Naive thymus-derived CD4-positive, alpha-beta T cell (primary cell): ENCODE results near the gene PDGFC. TPM values are rescaled to one million over a fixed set of nuclear protein-coding genes. Genes with fewer than 3 reads are reported as not detected.

Experiments used
- ATAC-seq: fragments of 150-1000 bp; cut with Tn5 transposase; 2 replicates; pipeline ENCODE4 v1.10.0; 2021; ENCODE audit warnings: mild to moderate bottlenecking, moderate library complexity
- CTCF ChIA-PET: fragments of 350-600 bp; sonication (Branson Sonifier 250); formaldehyde crosslinking; loops from one replicate; lab custom pipeline; 2021; ENCODE audit warnings: antibody characterized with exemption; lab: Charles Lee
- POLR2A ChIA-PET: fragments of 350-600 bp; sonication (Branson Sonifier 250); formaldehyde crosslinking; loops from one replicate; lab custom pipeline; 2021; ENCODE audit warnings: antibody characterized with exemption, inconsistent platforms; lab: Charles Lee
- DNase-seq, 9 donors: peaks; one replicate each; pipeline versions ENCODE4 v3.0.0 to v3.0.0-alpha.2; 2020 to 2022; ENCODE audit warnings: mixed read lengths in 1 of 9
- H3K27ac ChIP-seq: one replicate; pipeline ENCODE4 v1.7.0; 2013; ENCODE audit warnings: mild to moderate bottlenecking, low read depth, low read length, moderate library complexity
- H3K27me3 ChIP-seq, 2 donors: one replicate each; pipeline ENCODE4 v1.7.0; 2013; ENCODE audit warnings: low read length in 2 of 2, mild to moderate bottlenecking in 2 of 2, moderate library complexity in 2 of 2; ENCODE audit not compliant: control insufficient read depth in 2 of 2, insufficient read depth in 2 of 2
- H3K36me3 ChIP-seq, 3 experiments: 1 replicate in 2 of 3; 2 replicates in 1 of 3; pipeline ENCODE4 v1.7.0; 2013; ENCODE audit warnings: low read length in 3 of 3, mild to moderate bottlenecking in 3 of 3, moderate library complexity in 1 of 3; ENCODE audit not compliant: insufficient read depth in 3 of 3, control insufficient read depth in 2 of 3
- H3K4me1 ChIP-seq, 2 donors: one replicate each; pipeline ENCODE4 v1.7.0; 2013; ENCODE audit warnings: low read length in 2 of 2, mild to moderate bottlenecking in 2 of 2, moderate library complexity in 1 of 2; ENCODE audit not compliant: control insufficient read depth in 2 of 2, insufficient read depth in 2 of 2
- H3K4me3 ChIP-seq: 2 replicates; pipeline ENCODE4 v1.7.0; 2013; ENCODE audit warnings: mild to moderate bottlenecking, low read length
- H3K9me3 ChIP-seq, 3 experiments: 1 replicate in 2 of 3; 2 replicates in 1 of 3; pipeline ENCODE4 v1.7.0; 2013; ENCODE audit warnings: low read length in 3 of 3; ENCODE audit not compliant: control insufficient read depth in 2 of 3
- H3K27ac Mint-ChIP-seq, 9 donors: one replicate each; pipeline ENCODE4 v1.8.0; 2020 to 2022; ENCODE audit warnings: mixed read lengths in 9 of 9, mild to moderate bottlenecking in 8 of 9, moderate library complexity in 5 of 9, inconsistent platforms in 2 of 9
- H3K27me3 Mint-ChIP-seq, 5 donors: one replicate each; pipeline ENCODE4 v1.8.0; 2021 to 2022; ENCODE audit warnings: mixed read lengths in 5 of 5, mild to moderate bottlenecking in 1 of 5
- H3K36me3 Mint-ChIP-seq, 5 donors: one replicate each; pipeline ENCODE4 v1.8.0; 2020 to 2022; ENCODE audit warnings: mixed read lengths in 5 of 5, mild to moderate bottlenecking in 3 of 5, inconsistent platforms in 1 of 5
- H3K4me1 Mint-ChIP-seq, 7 donors: one replicate each; pipeline ENCODE4 v1.8.0; 2020 to 2022; ENCODE audit warnings: mixed read lengths in 7 of 7, mild to moderate bottlenecking in 3 of 7, inconsistent platforms in 1 of 7
- H3K4me3 Mint-ChIP-seq, 10 donors: one replicate each; pipeline ENCODE4 v1.8.0; 2020 to 2022; ENCODE audit warnings: mild to moderate bottlenecking in 10 of 10, mixed read lengths in 10 of 10, moderate library complexity in 6 of 10, inconsistent platforms in 2 of 10
- H3K9me3 Mint-ChIP-seq, 11 donors: one replicate each; pipeline ENCODE4 v1.8.0; 2020 to 2022; ENCODE audit warnings: mixed read lengths in 11 of 11, mild to moderate bottlenecking in 4 of 11, inconsistent platforms in 1 of 11, moderate library complexity in 1 of 11
- intact Hi-C, 2 donors: fragments of 100-400 bp; cut with micrococcal nuclease; formaldehyde crosslinking; loops; one replicate each; pipeline ENCODE4 v1.15.1; 2023
- polyA plus RNA-seq, 2 donors: library from polyadenylated mRNA; unstranded; fragments of 300-500 nt; fragmentation: Illumina TruSeq; gene quantifications; one replicate each; pipeline ENCODE4 v1.2.3, GENCODE V29; 2021
- total RNA-seq, 6 experiments: library from RNA in 5 of 6; stranded (reverse) in 5 of 6; gene quantifications; 1 replicate in 5 of 6; 2 replicates in 1 of 6; pipeline ENCODE4 v1.2.3 and lab custom pipeline; 2021 to 2026

PDGFC gene
- total and polyA plus RNA-seq, 7 experiments from 2014 or later: 0.19 to 2.0 (median 1.2) TPM; not detected in 4

DNA sequence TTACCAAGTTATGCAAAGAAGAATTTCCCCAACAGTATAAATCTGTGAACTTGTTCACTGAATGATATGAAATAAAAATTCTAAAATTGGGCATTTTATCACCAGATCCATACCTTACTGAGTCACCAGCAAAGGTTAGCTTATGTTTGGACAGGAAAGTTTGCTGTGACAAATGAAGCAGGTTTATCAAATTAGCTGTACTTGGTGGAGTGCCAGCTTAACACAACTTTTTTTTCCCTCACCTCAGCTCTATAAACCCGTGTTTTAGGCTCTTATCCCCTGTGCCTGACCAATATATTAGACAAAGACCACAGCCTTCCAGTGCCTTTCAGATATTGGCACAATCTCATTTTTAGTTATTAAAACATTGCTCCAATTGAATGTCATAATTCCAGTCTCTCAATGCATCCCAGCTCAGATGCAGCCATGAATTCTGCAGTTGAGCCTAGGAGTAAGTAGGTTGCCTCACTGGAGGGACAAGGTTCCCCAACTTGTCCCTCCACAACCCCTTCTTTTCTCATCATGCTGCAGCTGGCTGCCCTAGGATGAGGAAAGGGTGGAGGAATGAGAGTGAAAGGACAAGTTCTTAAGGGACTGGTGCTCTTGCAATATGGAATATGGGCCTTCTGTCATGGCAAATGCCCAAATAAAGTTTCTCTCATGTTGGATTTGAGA lies 27.0 kb upstream of the PDGFC start:
- Histone ChIP-seq H3K27ac (no peak overlapping the region), H3K36me3 (no peaks in the 10 kb centered on the region), H3K27me3 (no peaks in the 10 kb centered on the region), H3K4me1 (no peaks in the 10 kb centered on the region), H3K4me3 (no peak overlapping the region), H3K9me3 (peaks cover 0 to 6% (median 0%) of the 10 kb centered on the region in 3 experiments)
- no peaks in the 10 kb centered on the region for H3K36me3 Mint-ChIP-seq
- POLR2A ChIA-PET: no interaction called here
- H3K27me3 Mint-ChIP-seq: no peaks in the 10 kb centered on the region
- CTCF ChIA-PET: no interaction called here
- H3K27ac Mint-ChIP-seq: no peak overlapping the region
- no peaks in the 10 kb centered on the region for H3K4me1 Mint-ChIP-seq
- H3K9me3 Mint-ChIP-seq: peaks cover 3 to 53% (median 13%) of the 10 kb centered on the region in 11 donors
- H3K4me3 Mint-ChIP-seq: no peak overlapping the region
- intact Hi-C loops: no loop called here
- ATAC-seq: no peak
- no peak for DNase-seq

DNA sequence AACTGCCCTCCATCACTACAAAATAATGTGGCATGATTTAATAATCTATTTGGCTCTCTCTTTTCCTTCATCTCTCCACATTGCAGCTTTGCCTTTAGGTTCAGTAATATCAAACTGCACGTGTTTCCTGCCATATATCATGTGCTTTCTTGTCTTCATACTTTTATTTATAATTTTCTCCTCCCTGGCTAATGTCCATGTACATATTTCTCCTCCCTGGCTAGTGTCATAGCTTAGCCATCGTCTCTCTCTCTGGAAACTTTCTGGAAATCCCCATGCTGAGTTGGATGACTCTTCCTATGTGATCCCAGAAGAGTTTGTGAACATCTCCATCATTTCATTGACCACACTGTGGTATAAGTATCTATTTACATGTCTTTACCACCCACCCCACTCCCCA lies 21.3 kb upstream of the PDGFC start:
- peaks cover 3 to 37% (median 16%) of the 10 kb centered on the region in 11 donors for H3K9me3 Mint-ChIP-seq

DNA sequence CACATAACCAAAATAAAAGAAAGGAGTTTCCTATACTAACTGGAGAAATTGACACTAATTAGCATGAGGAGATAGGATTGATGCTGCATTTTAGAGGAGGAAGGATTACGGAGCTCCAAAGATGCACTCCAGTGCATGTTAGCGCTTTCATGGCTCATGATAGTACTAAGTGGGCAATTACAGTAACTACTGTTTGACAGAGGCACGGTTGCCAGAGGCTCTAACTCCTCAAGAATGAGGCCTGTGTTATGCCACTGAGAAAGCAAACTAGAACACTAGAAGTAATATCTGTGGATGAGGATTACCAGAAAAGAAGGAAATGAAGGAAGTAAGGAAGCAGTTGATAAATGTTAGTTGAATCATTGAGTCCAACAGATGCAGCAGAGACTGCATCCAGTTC lies 19.6 kb upstream of the PDGFC start:
- intact Hi-C loops: no loop called here
- peaks cover 3 to 21% (median 8%) of the 10 kb centered on the region in 11 donors for H3K9me3 Mint-ChIP-seq
- H3K27me3 Mint-ChIP-seq: peaks cover 0 to 6% (median 0%) of the 10 kb centered on the region in 5 donors
- no peak overlapping the region for H3K27ac Mint-ChIP-seq
- DNase-seq (no peak), ATAC-seq (no peak)
- Histone ChIP-seq H3K9me3 (no peaks in the 10 kb centered on the region), H3K4me1 (no peaks in the 10 kb centered on the region), H3K27me3 (no peaks in the 10 kb centered on the region), H3K27ac (no peak overlapping the region), H3K4me3 (no peak overlapping the region), H3K36me3 (no peaks in the 10 kb centered on the region)
- H3K36me3 Mint-ChIP-seq: no peaks in the 10 kb centered on the region
- ChIA-PET CTCF (no interaction called here), POLR2A (no interaction called here)
- no peak overlapping the region for H3K4me3 Mint-ChIP-seq
- no peaks in the 10 kb centered on the region for H3K4me1 Mint-ChIP-seq

More for the DNA sequence above, 21.3 kb upstream of the PDGFC start:
- DNase-seq (no peak), ATAC-seq (no peak)
- no peak overlapping the region for H3K4me3 ChIP-seq
- H3K9me3 ChIP-seq: peaks cover 0 to 6% (median 0%) of the 10 kb centered on the region in 3 experiments
- Mint-ChIP-seq H3K27me3 (no peaks in the 10 kb centered on the region), H3K4me1 (no peaks in the 10 kb centered on the region), H3K36me3 (no peaks in the 10 kb centered on the region), H3K27ac (no peak overlapping the region), H3K4me3 (no peak overlapping the region)
- intact Hi-C loops: no loop called here
- ChIA-PET POLR2A (no interaction called here), CTCF (no interaction called here)
- H3K4me1 ChIP-seq: no peaks in the 10 kb centered on the region
- no peaks in the 10 kb centered on the region for H3K27me3 ChIP-seq
- no peak overlapping the region for H3K27ac ChIP-seq
- no peaks in the 10 kb centered on the region for H3K36me3 ChIP-seq

DNA sequence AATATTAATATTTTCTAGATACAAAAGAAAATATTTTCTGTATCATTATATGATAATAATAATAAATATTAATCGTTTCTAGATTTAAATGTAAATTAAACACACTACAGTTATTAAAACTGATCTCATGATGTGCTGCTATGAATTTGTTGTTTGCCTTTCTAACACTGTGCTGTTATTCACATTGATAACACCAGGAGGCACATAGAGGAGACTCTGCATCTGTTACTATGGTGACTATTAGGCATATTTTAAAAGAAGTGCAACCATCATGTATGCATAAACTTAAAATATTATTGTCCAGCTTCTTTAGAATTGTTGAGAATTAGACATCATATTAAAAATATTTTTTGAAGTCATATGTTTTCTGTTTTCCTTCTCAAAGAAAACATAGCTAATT lies 11.8 kb upstream of the PDGFC start:
- H3K27me3 Mint-ChIP-seq: peaks cover 0 to 6% (median 0%) of the 10 kb centered on the region in 5 donors
- Histone ChIP-seq H3K36me3 (no peaks in the 10 kb centered on the region), H3K4me1 (no peaks in the 10 kb centered on the region), H3K4me3 (no peak overlapping the region), H3K27me3 (no peaks in the 10 kb centered on the region), H3K9me3 (no peaks in the 10 kb centered on the region), H3K27ac (no peak overlapping the region)
- no peak overlapping the region for H3K27ac Mint-ChIP-seq
- ATAC-seq (no peak), DNase-seq (no peak)
- peaks cover 0 to 7% (median 0%) of the 10 kb centered on the region in 11 donors for H3K9me3 Mint-ChIP-seq
- intact Hi-C loops: no loop called here
- H3K4me3 Mint-ChIP-seq: no peak overlapping the region
- no peaks in the 10 kb centered on the region for H3K4me1 Mint-ChIP-seq
- CTCF ChIA-PET: no interaction called here
- H3K36me3 Mint-ChIP-seq: no peaks in the 10 kb centered on the region
- POLR2A ChIA-PET: no interaction called here

DNA sequence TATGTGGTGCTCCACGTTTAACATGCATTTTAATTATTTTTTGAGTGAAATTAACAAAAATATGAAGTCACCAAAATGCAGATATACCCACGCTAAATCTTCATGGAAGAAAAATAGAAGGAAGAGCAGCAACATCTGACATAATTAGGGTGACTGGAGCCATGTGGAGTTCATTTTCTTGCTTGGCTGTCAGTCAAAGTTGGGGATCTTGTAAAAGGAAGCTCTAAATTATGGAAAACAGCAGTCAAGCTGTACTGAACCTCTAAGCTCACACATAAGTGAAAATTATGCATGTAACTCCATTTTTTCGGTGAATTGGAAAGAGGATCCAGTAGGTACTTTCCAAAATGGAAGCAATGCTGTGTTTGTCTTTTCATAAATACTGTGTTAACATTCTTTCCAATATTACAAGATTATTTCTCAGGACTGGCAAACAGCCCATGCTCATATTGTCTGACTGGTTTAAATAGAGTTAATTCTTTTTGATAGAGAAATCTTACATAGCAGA lies 9.7 kb upstream of the PDGFC start:
- no peaks in the 10 kb centered on the region for H3K9me3 ChIP-seq
- no peak overlapping the region for H3K4me3 ChIP-seq
- POLR2A ChIA-PET: no interaction called here
- Mint-ChIP-seq H3K36me3 (no peaks in the 10 kb centered on the region), H3K27me3 (peaks cover 0 to under 1% (median 0%) of the 10 kb centered on the region in 5 donors), H3K27ac (no peak overlapping the region), H3K4me3 (no peak overlapping the region), H3K4me1 (no peaks in the 10 kb centered on the region), H3K9me3 (peaks cover 0 to 7% (median 2%) of the 10 kb centered on the region in 11 donors)
- H3K4me1 ChIP-seq: no peaks in the 10 kb centered on the region
- no peak overlapping the region for H3K27ac ChIP-seq
- CTCF ChIA-PET: no interaction called here
- ATAC-seq (no peak), DNase-seq (no peak)
- no peaks in the 10 kb centered on the region for H3K36me3 ChIP-seq
- H3K27me3 ChIP-seq: no peaks in the 10 kb centered on the region
- intact Hi-C loops: no loop called here

DNA sequence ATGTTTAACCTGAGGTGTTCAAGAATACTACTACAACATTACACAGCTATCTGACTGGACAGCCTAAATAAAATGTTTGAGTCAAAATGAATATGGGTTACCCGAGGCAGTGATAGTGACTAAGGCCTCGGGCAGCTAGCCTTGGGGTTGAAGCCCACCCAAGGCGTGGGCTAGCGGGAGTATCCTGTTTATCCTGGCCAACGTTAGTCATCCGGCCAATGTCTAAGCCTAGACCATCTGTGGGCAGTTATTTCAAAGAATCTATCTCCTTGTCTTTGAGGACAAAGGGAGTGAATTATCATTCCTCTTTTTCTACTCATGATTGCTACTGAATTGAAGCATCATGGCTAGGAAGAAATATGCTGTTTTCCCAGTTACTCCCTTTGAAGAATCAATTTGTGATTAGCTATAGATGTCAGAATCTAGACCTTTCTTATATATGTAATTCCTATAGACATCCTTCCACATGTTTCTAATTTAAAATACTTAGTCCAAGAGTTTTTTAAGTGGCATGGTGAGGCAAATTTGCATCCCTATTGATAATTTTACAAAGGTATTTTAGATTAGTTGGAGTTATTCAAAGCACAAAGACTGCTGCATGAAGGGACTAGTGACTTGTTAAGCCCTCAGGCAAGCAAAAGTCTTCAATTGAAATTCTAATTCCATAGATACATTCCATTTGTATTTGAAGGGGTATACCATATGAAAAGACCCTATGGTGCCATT lies 6.0 kb upstream of the PDGFC start:
- H3K36me3 Mint-ChIP-seq: no peaks in the 10 kb centered on the region

More for the DNA sequence above, 6.0 kb upstream of the PDGFC start:
- Mint-ChIP-seq H3K4me3 (no peak overlapping the region), H3K4me1 (peaks cover 0 to 4% (median 0%) of the 10 kb centered on the region in 7 donors), H3K9me3 (peaks cover 0 to 5% (median 0%) of the 10 kb centered on the region in 11 donors), H3K27me3 (peaks cover 15 to 30% (median 20%) of the 10 kb centered on the region in 5 donors), H3K27ac (no peak overlapping the region)
- ATAC-seq (no peak), DNase-seq (no peak)
- no peaks in the 10 kb centered on the region for H3K4me1 ChIP-seq
- intact Hi-C loops: no loop called here
- no peak overlapping the region for H3K27ac ChIP-seq
- H3K4me3 ChIP-seq: no peak overlapping the region
- H3K36me3 ChIP-seq: no peaks in the 10 kb centered on the region
- ChIA-PET CTCF (no interaction called here), POLR2A (no interaction called here)
- peaks cover 0 to 3% of the 10 kb centered on the region in 2 donors for H3K27me3 ChIP-seq
- H3K9me3 ChIP-seq: no peaks in the 10 kb centered on the region
